Esophagus muscularis mucosa (tissue), 4 donors: ENCODE data around the gene RNF7. TPM values are rescaled to one million over a fixed set of nuclear protein-coding genes. Genes with fewer than 3 reads are reported as not detected.
"Not testable (repeated sequence)": the region's sequence is repeated elsewhere in the genome, so short reads cannot be mapped to it uniquely, and the experiment has no call there.

Source experiments
- DNase-seq: peaks from one replicate; pipeline ENCODE4 v3.0.0-alpha.2; 2017; ENCODE audit errors: extremely low spot score
- H3K27ac ChIP-seq, 4 donors: fragments of 200-600 bp; sonication (generic); replicated peaks in 1 of 4; 1 replicate in 3 of 4; 2 replicates in 1 of 4; pipeline ENCODE4 v1.5.1; 2016 to 2019; ENCODE audit warnings: mild to moderate bottlenecking in 1 of 4
- H3K27me3 ChIP-seq, 4 donors: fragments of 200-600 bp; sonication (generic); one replicate each; pipeline versions ENCODE4 v1.5.1 to v1.6.0; 2016 to 2019
- H3K36me3 ChIP-seq, 4 donors: fragments of 200-600 bp; sonication (generic); one replicate each; pipeline ENCODE4 v1.5.1; 2016 to 2019
- H3K4me1 ChIP-seq, 4 donors: fragments of 200-600 bp; sonication (generic); one replicate each; pipeline ENCODE4 v1.5.1; 2016 to 2019
- H3K4me3 ChIP-seq, 4 donors: fragments of 200-600 bp; sonication (generic); 1 replicate in 2 of 4; 2 replicates in 2 of 4; pipeline ENCODE4 v1.5.1; 2016 to 2019; ENCODE audit warnings: mild to moderate bottlenecking in 4 of 4, moderate library complexity in 1 of 4
- H3K9me3 ChIP-seq, 4 donors: fragments of 200-600 bp; sonication (generic); 1 replicate in 3 of 4; 2 replicates in 1 of 4; pipeline ENCODE4 v1.5.1; 2016 to 2019
- CTCF ChIP-seq, 3 experiments: fragments of 200-600 bp in 2 of 3; fragments of 450-650 bp in 1 of 3; sonication (generic) in 2 of 3; IDR thresholded peaks; one replicate each; pipeline ENCODE4 v1.5.1; 2017 to 2019; ENCODE audit warnings: antibody characterized with exemption in 3 of 3, mild to moderate bottlenecking in 2 of 3, moderate library complexity in 1 of 3
- EP300 ChIP-seq: sonication (generic); formaldehyde crosslinking; IDR thresholded peaks from one replicate; pipeline ENCODE4 v1.6.1; 2017; ENCODE audit warnings: antibody characterized with exemption
- POLR2A ChIP-seq: fragments of 450-650 bp; IDR thresholded peaks from one replicate; pipeline ENCODE4 v1.6.1; 2017; ENCODE audit warnings: antibody characterized with exemption, moderate library complexity, mild to moderate bottlenecking, low read depth
- POLR2AphosphoS5 ChIP-seq, 2 donors: sonication (generic); formaldehyde crosslinking; IDR thresholded peaks; one replicate each; pipeline ENCODE4 v1.6.1; 2017; ENCODE audit warnings: antibody characterized with exemption in 2 of 2
- WGBS: methylation state at CpG from one replicate; pipeline ENCODE4 v1.1.5; 2018; 5-methylcytosine and 5-hydroxymethylcytosine counted together
- intact Hi-C: fragments of 100-400 bp; cut with DNase I; formaldehyde crosslinking; loops from one replicate; pipeline ENCODE4 v1.15.1; 2023
- total RNA-seq, 4 donors: library from RNA; depleted of rRNA; stranded (reverse); fragments of >200 nt; gene quantifications; one replicate each; pipeline versions ENCODE4 v1.1.0 to v1.2.1, GENCODE V29; 2016

RNF7 gene
- total RNA-seq, 4 donors from 2014 or later = 47.2 to 107 (median 80.2) TPM

GRCh38 chr3:141783632-141784031, 45.5 kb downstream of the RNF7 start:
- no peaks in the 10 kb centered on the region for H3K36me3 ChIP-seq
- DNase-seq = no peak
- TF ChIP-seq POLR2A (no peak), POLR2AphosphoS5 (IDR thresholded peaks at IDR 0.05) (no peak), CTCF (IDR thresholded peaks at IDR 0.05) (no peak), EP300 (no peak)
- peaks cover 0 to under 1% (median 0%) of the 10 kb centered on the region in 4 donors for H3K27me3 ChIP-seq
- WGBS = 75% methylated on average over 6 of the region's 6 CpGs
- intact Hi-C loops = no loop called here
- H3K4me3 ChIP-seq = no peak overlapping the region
- no peaks in the 10 kb centered on the region for H3K4me1 ChIP-seq
- no peak overlapping the region for H3K27ac ChIP-seq
- H3K9me3 ChIP-seq = no peaks in the 10 kb centered on the region

GRCh38 chr3:141784096-141784495, 46.0 kb downstream of the RNF7 start:
- H3K27ac ChIP-seq = no peak overlapping the region
- no peaks in the 10 kb centered on the region for H3K4me1 ChIP-seq
- no peaks in the 10 kb centered on the region for H3K9me3 ChIP-seq
- no peak for TF ChIP-seq POLR2A
- no peak for TF ChIP-seq CTCF (IDR thresholded peaks at IDR 0.05)
- no peak for TF ChIP-seq EP300
- TF ChIP-seq POLR2AphosphoS5 (IDR thresholded peaks at IDR 0.05) = no peak
- H3K36me3 ChIP-seq = no peaks in the 10 kb centered on the region
- 93% methylated on average over 8 of the region's 8 CpGs for WGBS
- no peaks in the 10 kb centered on the region for H3K27me3 ChIP-seq
- intact Hi-C loops = no loop called here
- no peak for DNase-seq
- H3K4me3 ChIP-seq = no peak overlapping the region

DNA sequence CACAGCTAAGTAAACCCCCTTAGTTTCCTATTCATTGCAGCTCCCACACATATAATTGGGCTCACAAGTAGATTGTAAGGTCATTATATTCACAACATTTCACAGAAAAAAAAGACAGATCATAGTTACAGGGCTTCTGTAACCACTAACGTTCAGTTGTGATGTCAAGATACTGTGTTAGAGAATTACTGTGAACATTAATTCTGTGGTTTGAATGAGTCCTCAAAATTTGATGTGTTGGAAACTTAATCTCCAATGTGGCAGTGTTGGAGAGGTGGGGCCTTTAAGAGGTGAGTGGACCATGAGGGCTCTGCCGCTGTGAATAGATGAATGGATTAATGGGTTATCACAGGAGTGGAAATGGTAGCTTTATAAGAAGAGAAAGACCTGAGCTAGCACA, 46.4 kb downstream of the RNF7 start:
- Histone ChIP-seq H3K36me3 (no peaks in the 10 kb centered on the region), H3K27ac (no peak overlapping the region), H3K4me1 (no peaks in the 10 kb centered on the region), H3K27me3 (no peaks in the 10 kb centered on the region), H3K9me3 (no peaks in the 10 kb centered on the region), H3K4me3 (no peak overlapping the region)
- TF ChIP-seq CTCF (IDR thresholded peaks at IDR 0.05) (no peak), POLR2AphosphoS5 (IDR thresholded peaks at IDR 0.05) (no peak), EP300 (no peak)
- 55% methylated on average over 2 of the region's 2 CpGs for WGBS
- intact Hi-C loops = no loop called here
- DNase-seq = no peak

DNA sequence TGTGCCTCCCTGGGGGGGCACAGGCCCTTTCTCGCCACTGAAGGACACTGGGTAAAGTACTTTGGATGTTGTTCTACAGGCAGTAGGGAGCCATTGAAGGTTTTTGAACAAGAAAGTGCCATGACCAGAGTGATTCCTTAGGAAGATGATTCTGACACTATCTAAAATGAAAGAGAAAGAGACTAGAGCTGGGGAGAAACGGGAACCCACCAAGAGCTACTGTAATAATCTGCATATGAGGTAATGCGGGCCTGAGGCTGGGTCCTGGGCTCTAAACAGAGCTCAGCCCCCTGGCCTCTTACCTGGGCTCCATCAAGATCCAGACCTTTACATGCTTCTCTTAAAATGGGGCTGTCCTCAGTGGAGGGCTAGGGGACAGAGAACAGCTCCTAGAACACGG, 50.1 kb downstream of the RNF7 start:
- Histone ChIP-seq H3K27me3 (no peaks in the 10 kb centered on the region), H3K4me3 (no peak overlapping the region), H3K9me3 (no peaks in the 10 kb centered on the region), H3K36me3 (no peaks in the 10 kb centered on the region), H3K4me1 (no peaks in the 10 kb centered on the region), H3K27ac (no peak overlapping the region)
- no peak for DNase-seq
- intact Hi-C loops = no loop called here
- WGBS = 89% methylated on average over 4 of the region's 4 CpGs
- TF ChIP-seq POLR2AphosphoS5 (IDR thresholded peaks at IDR 0.05) (no peak), EP300 (no peak), POLR2A (no peak)

GRCh38 chr3:141788750-141789149, 50.7 kb downstream of the RNF7 start:
- DNase-seq, H3K27me3 ChIP-seq, intact Hi-C loops, H3K4me3 ChIP-seq, H3K27ac ChIP-seq, H3K36me3 ChIP-seq, H3K9me3 ChIP-seq, H3K4me1 ChIP-seq: not testable (repeated sequence)
- 92% methylated on average over 5 of the region's 5 CpGs for WGBS

DNA sequence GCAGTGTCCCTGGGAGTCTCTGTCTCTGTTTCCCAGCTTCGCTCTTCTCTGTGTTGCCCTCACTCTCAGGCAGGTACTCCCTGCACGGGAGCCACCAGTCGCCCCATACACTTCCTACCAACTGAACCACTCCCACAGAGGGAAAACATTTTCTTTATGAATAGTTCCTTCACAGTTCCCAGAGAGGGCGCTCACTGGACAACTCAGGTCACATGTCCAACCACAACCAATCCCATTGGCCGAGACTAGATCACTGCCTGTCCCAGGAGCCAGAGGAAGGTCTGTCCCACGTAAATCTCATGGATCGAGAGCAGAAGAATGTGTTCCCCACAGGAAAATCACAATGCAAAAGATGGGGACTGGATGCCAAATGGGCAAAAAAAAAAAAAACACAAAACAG, 51.2 kb downstream of the RNF7 start:
- intact Hi-C loops = no loop called here
- no peak for DNase-seq
- H3K27me3 ChIP-seq = no peaks in the 10 kb centered on the region
- H3K36me3 ChIP-seq = no peaks in the 10 kb centered on the region
- no peak overlapping the region for H3K27ac ChIP-seq
- no peaks in the 10 kb centered on the region for H3K4me1 ChIP-seq
- no peaks in the 10 kb centered on the region for H3K9me3 ChIP-seq
- TF ChIP-seq POLR2AphosphoS5 (IDR thresholded peaks at IDR 0.05) (no peak), POLR2A (no peak)
- 88% methylated on average over 7 of the region's 7 CpGs for WGBS
- no peak overlapping the region for H3K4me3 ChIP-seq
